SK-N-SH (cell line): ENCODE results near the gene FBXW11. TPM values are rescaled to one million over a fixed set of nuclear protein-coding genes. Genes with fewer than 3 reads are reported as not detected.

Experiments
- CTCF ChIA-PET: fragments of 300-600, 350-600 bp; formaldehyde crosslinking; extraction: SDS; loops from one replicate; lab custom pipeline; 2021; lab: Yijun Ruan, JAX
- POLR2A ChIA-PET: fragments of 350-600 bp; sonication (Branson Sonifier 250); formaldehyde crosslinking; extraction: SDS; loops from one replicate; lab custom pipeline; 2020; ENCODE audit warnings: antibody characterized with exemption, inconsistent platforms; lab: Yijun Ruan, JAX
- DNase-seq: peaks from one replicate; pipeline ENCODE4 v3.0.0; 2012
- H2AFZ ChIP-seq: fragments of 200-600 bp; sonication (generic); 2 replicates; pipeline ENCODE4 v1.8.1; 2016; ENCODE audit warnings: antibody characterized with exemption, mild to moderate bottlenecking, low read depth
- H3F3A ChIP-seq: fragments of 200-600 bp; sonication (generic); replicated peaks from 2 replicates; pipeline ENCODE3; 2016; ENCODE audit warnings: antibody characterized with exemption, mild to moderate bottlenecking; ENCODE audit not compliant: insufficient read depth
- H3K27ac ChIP-seq, 2 experiments: fragments of 200-500 bp in 1 of 2; fragments of 200-600 bp in 1 of 2; sonication (Bioruptor generic) in 1 of 2; sonication (generic), shearing (Covaris generic) in 1 of 2; 2 replicates each; pipeline versions ENCODE4 v1.5.1 to v1.6.1; 2014 to 2016; ENCODE audit warnings: low read depth in 2 of 2, inconsistent platforms in 1 of 2, low read length in 1 of 2, mild to moderate bottlenecking in 1 of 2, mixed read lengths in 1 of 2
- H3K27me3 ChIP-seq: fragments of 200-600 bp; sonication (generic), shearing (Covaris generic); 2 replicates; pipeline ENCODE4 v1.6.1; 2016; ENCODE audit warnings: mixed run types; ENCODE audit not compliant: insufficient read depth
- H3K36me3 ChIP-seq, 2 experiments: fragments of 200-500 bp in 1 of 2; fragments of 200-600 bp in 1 of 2; sonication (Bioruptor generic) in 1 of 2; sonication (generic) in 1 of 2; replicated peaks in 1 of 2; 2 replicates each; pipeline versions ENCODE3 to v1.5.1; 2014 to 2016; ENCODE audit warnings: low read length in 1 of 2, mild to moderate bottlenecking in 1 of 2; ENCODE audit not compliant: insufficient read depth in 2 of 2, control insufficient read depth in 1 of 2
- H3K4me1 ChIP-seq, 2 experiments: fragments of 200-500 bp in 1 of 2; fragments of 200-600 bp in 1 of 2; sonication (Bioruptor generic) in 1 of 2; sonication (generic), shearing (Covaris generic) in 1 of 2; 2 replicates each; pipeline versions ENCODE4 v1.5.1 to v1.6.1; 2014 to 2016; ENCODE audit warnings: low read depth in 1 of 2, low read length in 1 of 2, mixed run types in 1 of 2; ENCODE audit not compliant: insufficient read depth in 2 of 2, control insufficient read depth in 1 of 2
- H3K4me2 ChIP-seq: fragments of 200-600 bp; sonication (generic), shearing (Covaris generic); 2 replicates; pipeline ENCODE4 v1.6.1; 2017; ENCODE audit warnings: mixed run types
- H3K4me3 ChIP-seq, 2 experiments: fragments of 200-500 bp in 1 of 2; fragments of 200-600 bp in 1 of 2; sonication (Bioruptor generic) in 1 of 2; sonication (generic), shearing (Covaris generic) in 1 of 2; 2 replicates each; pipeline versions ENCODE4 v1.5.1 to v1.8.1; 2014 to 2016; ENCODE audit warnings: low read depth in 2 of 2, inconsistent platforms in 1 of 2, low read length in 1 of 2, mild to moderate bottlenecking in 1 of 2, mixed read lengths in 1 of 2, moderate library complexity in 1 of 2
- H3K79me2 ChIP-seq: fragments of 200-600 bp; sonication (generic); 2 replicates; pipeline ENCODE4 v1.8.1; 2017; ENCODE audit warnings: mild to moderate bottlenecking; ENCODE audit not compliant: insufficient read depth
- H3K9ac ChIP-seq: fragments of 200-600 bp; sonication (generic); 2 replicates; pipeline ENCODE4 v1.6.1; 2017; ENCODE audit warnings: mixed run types
- H3K9me2 ChIP-seq: fragments of 200-600 bp; sonication (generic); 2 replicates; pipeline ENCODE4 v1.6.1; 2017; ENCODE audit warnings: mixed run types
- H3K9me3 ChIP-seq: fragments of 200-600 bp; sonication (generic); 2 replicates; pipeline ENCODE4 v1.6.1; 2017; ENCODE audit warnings: mixed run types, mild to moderate bottlenecking, moderate library complexity
- H4K20me1 ChIP-seq: fragments of 200-600 bp; sonication (generic); 2 replicates; pipeline ENCODE4 v1.6.1; 2017; ENCODE audit warnings: mild to moderate bottlenecking, mixed run types; ENCODE audit not compliant: insufficient read depth
- CHD2 ChIP-seq: fragments of 150-350 bp; IDR thresholded peaks from 2 replicates; pipeline ENCODE4 v1.6.1; 2018; ENCODE audit warnings: low read length; ENCODE audit not compliant: partially characterized antibody
- CTCF ChIP-seq: fragments of 200-600 bp; sonication (generic); IDR thresholded peaks from 2 replicates; pipeline ENCODE4 v1.6.1; 2017; ENCODE audit warnings: antibody characterized with exemption, mild to moderate bottlenecking, moderate library complexity
- EP300 ChIP-seq, 2 experiments: IDR thresholded peaks; 2 replicates each; pipeline versions ENCODE4 v1.4.0 to v1.6.1; 2012; ENCODE audit warnings: borderline replicate concordance in 1 of 2, low read depth in 1 of 2, low read length in 1 of 2
- EZH2phosphoT487 ChIP-seq: fragments of 200-600 bp; sonication (generic); IDR thresholded peaks from 2 replicates; pipeline ENCODE4 v1.6.1; 2017; ENCODE audit warnings: low read depth, mixed run types, mild to moderate bottlenecking, antibody characterized with exemption, moderate library complexity, borderline replicate concordance
- FOXJ3 ChIP-seq: sonication (generic); formaldehyde crosslinking; IDR thresholded peaks from 2 replicates; pipeline ENCODE4 v1.5.1; 2020; ENCODE audit warnings: mild to moderate bottlenecking, missing genetic modification reagents
- JUND ChIP-seq: IDR thresholded peaks from 2 replicates; pipeline ENCODE4 v1.4.0; 2012
- MXI1 ChIP-seq: IDR thresholded peaks from 2 replicates; pipeline ENCODE4 v1.6.1; 2012; ENCODE audit warnings: mild to moderate bottlenecking, low read depth, low read length, improper control_type of control experiment
- NFIC ChIP-seq: IDR thresholded peaks from 2 replicates; pipeline ENCODE4 v1.4.0; 2012; ENCODE audit warnings: borderline replicate concordance
- PBX3 ChIP-seq: IDR thresholded peaks from 2 replicates; pipeline ENCODE4; 2012
- RCOR1 ChIP-seq: fragments of 150-350 bp; IDR thresholded peaks from 2 replicates; pipeline ENCODE4 v1.6.1; 2017; ENCODE audit warnings: antibody characterized with exemption, low read length
- RFX5 ChIP-seq: IDR thresholded peaks from 2 replicates; pipeline ENCODE4 v1.6.1; 2012; ENCODE audit warnings: mild to moderate bottlenecking, improper control_type of control experiment, low read length
- SIN3A ChIP-seq: IDR thresholded peaks from 2 replicates; pipeline ENCODE4 v1.6.1; 2012; ENCODE audit warnings: low read depth, mild to moderate bottlenecking, low read length, moderate library complexity, borderline replicate concordance
- TAF1 ChIP-seq: IDR thresholded peaks from 2 replicates; pipeline ENCODE4 v1.6.1; 2012; ENCODE audit warnings: low read depth, mild to moderate bottlenecking, low read length, moderate library complexity, borderline replicate concordance
- TCF12 ChIP-seq: IDR thresholded peaks from 2 replicates; pipeline ENCODE4 v1.4.0; 2012
- USF1 ChIP-seq: IDR thresholded peaks from 2 replicates; pipeline ENCODE4 v1.4.0; 2012; ENCODE audit warnings: low read depth, borderline replicate concordance
- YY1 ChIP-seq: IDR thresholded peaks from 2 replicates; pipeline ENCODE4 v1.4.0; 2012; ENCODE audit warnings: low read depth, mild to moderate bottlenecking
- ZBTB33 ChIP-seq: IDR thresholded peaks from 2 replicates; pipeline ENCODE4 v1.4.0; 2012; ENCODE audit warnings: low read depth, borderline replicate concordance
- WGBS: methylation state at CpG from one replicate; pipeline ENCODE4 v1.1.6; 2017; ENCODE audit warnings: low lambda C conversion rate; 5-methylcytosine and 5-hydroxymethylcytosine counted together
- polyA plus RNA-seq, 3 experiments: library from polyadenylated mRNA; depleted of rRNA; stranded (reverse); fragments of >200 nt; gene quantifications; 2 replicates each; pipeline ENCODE4 v1.2.3, GENCODE V29; 2012

FBXW11 gene
- polyA plus RNA-seq, 1 of the 3 experiments (the other 2 are of a cell fraction) = 37.5 TPM

GRCh38 chr5:171990713-171991015 is 15.8 kb downstream of the FBXW11 start:
- peaks cover 0 to 12% of the 10 kb centered on the region in 2 experiments; a peak in 1 of 4 replicates for H3K4me1 ChIP-seq
- DNase-seq = no peak
- H3K9me2 ChIP-seq = no peaks in the 10 kb centered on the region
- peaks cover 6 to 21% of the 10 kb centered on the region in 2 experiments for H3K36me3 ChIP-seq
- no peaks in the 10 kb centered on the region for H3K27me3 ChIP-seq
- no peak overlapping the region for H3K27ac ChIP-seq
- H3K9ac ChIP-seq = no peak overlapping the region
- H3F3A ChIP-seq = peaks cover 15% of the 10 kb centered on the region
- peaks cover 100% of the 10 kb centered on the region for H3K79me2 ChIP-seq
- no peak overlapping the region for H2AFZ ChIP-seq
- H3K4me2 ChIP-seq = no peak overlapping the region
- H3K4me3 ChIP-seq = no peak overlapping the region
- peaks cover 77% of the 10 kb centered on the region for H4K20me1 ChIP-seq
- POLR2A ChIA-PET = no interaction called here
- TF ChIP-seq EZH2phosphoT487 (no peak), RCOR1 (no peak), PBX3 (no peak), EP300 (IDR thresholded peaks at IDR 0.05; ENCODE audit: borderline replicate concordance in 1 of 2, low read depth in 1 of 2, low read length in 1 of 2) (no peak), NFIC (no peak), YY1 (no peak), SIN3A (no peak), USF1 (no peak), JUND (no peak), FOXJ3 (CRISPR knock-in tag) (no peak), CHD2 (no peak), CTCF (no peak)
- TF ChIP-seq, all 33 proteins: peak for 0
- 93% methylated on average over 7 of the region's 7 CpGs for WGBS
- no peaks in the 10 kb centered on the region for H3K9me3 ChIP-seq
- CTCF ChIA-PET = interaction anchor here (0.7 kb wide), 1 partner anchor 10 kb away, joined by 4 read pairs; no protein-coding TSS in a partner anchor

GRCh38 chr5:171989946-171990712 is 16.3 kb downstream of the FBXW11 start:
- H3K4me2 ChIP-seq = no peak overlapping the region
- H3K27ac ChIP-seq = peak overlapping the region in 1 of 2 experiments; percentile 32; a peak in 1 of 4 replicates
- peaks cover 20% of the 10 kb centered on the region for H3F3A ChIP-seq
- H3K27me3 ChIP-seq = no peaks in the 10 kb centered on the region
- H4K20me1 ChIP-seq = peaks cover 79% of the 10 kb centered on the region
- ChIA-PET CTCF (interaction anchor here (0.7 kb wide), 1 partner anchor 11 kb away, joined by 4 read pairs; no protein-coding TSS in a partner anchor), POLR2A (no interaction called here)
- peaks cover 1 to 16% of the 10 kb centered on the region in 2 experiments; a peak in 3 of 4 replicates for H3K4me1 ChIP-seq
- peaks cover 99% of the 10 kb centered on the region for H3K79me2 ChIP-seq
- H3K4me3 ChIP-seq = no peak overlapping the region
- TF ChIP-seq TAF1 = no peak
- TF ChIP-seq MXI1 = peak; percentile 26; the same call in 1 of the 2 replicates
- TF ChIP-seq RFX5 = no peak
- TF ChIP-seq ZBTB33 = no peak
- TF ChIP-seq TCF12 = 0 out of 2 replicates have a peak, but pooled peaks have one; percentile 15
- TF ChIP-seq EP300 (IDR thresholded peaks at IDR 0.05; ENCODE audit: borderline replicate concordance in 1 of 2, low read depth in 1 of 2, low read length in 1 of 2) = no peak
- DNase-seq = no peak
- H2AFZ ChIP-seq = no peak overlapping the region
- no peaks in the 10 kb centered on the region for H3K9me3 ChIP-seq
- H3K36me3 ChIP-seq = peaks cover 6 to 21% of the 10 kb centered on the region in 2 experiments
- no peak overlapping the region for H3K9ac ChIP-seq
- H3K9me2 ChIP-seq = no peaks in the 10 kb centered on the region
